K562 (cell line): ENCODE measurements around the gene PPP1R15A. TPM values are rescaled to one million over a fixed set of nuclear protein-coding genes. Genes with fewer than 3 reads are reported as not detected.

Source experiments
- ATAC-seq: fragments of 200-7000 bp; cut with Tn5 transposase; 3 replicates; pipeline ENCODE4 v1.9.1; 2020; ENCODE audit warnings: moderate library complexity
- BruUV-seq: library from RNA; stranded (reverse); fragments of 400-500 nt; replicated peaks from 2 replicates; lab custom pipeline; 2021; lab: Mats Ljungman, UMichigan
- CTCF ChIA-PET: fragments of 300-600 bp; formaldehyde crosslinking; extraction: SDS; loops from one replicate; lab custom pipeline; 2021; ENCODE audit warnings: low intra/inter-chr PET ratio; lab: Yijun Ruan, JAX
- POLR2A ChIA-PET: fragments of 300-600, 350-650 bp; sonication (Branson Sonifier 250); formaldehyde crosslinking; extraction: SDS; loops from one replicate; lab custom pipeline; 2021; ENCODE audit warnings: antibody characterized with exemption, inconsistent platforms; lab: Yijun Ruan, JAX
- DNase-seq, 4 experiments: peaks; one replicate each; pipeline versions ENCODE4 v3.0.0 to v3.0.0-alpha.2; 2011 to 2018; ENCODE audit warnings: low spot score in 3 of 4, mixed read lengths in 3 of 4; ENCODE audit errors: extremely low read depth in 1 of 4
- FAIRE-seq: peaks from 2 replicates; lab custom pipeline; 2011; peaks lifted over from hg19 to GRCh38; lab: Jason Lieb, UNC
- H2AFZ ChIP-seq: 2 replicates; pipeline ENCODE4 v1.6.0; 2011; ENCODE audit warnings: low read depth, low read length, control low read depth, inconsistent platforms
- H3K27ac ChIP-seq: fragments of 200-600 bp; 3 replicates; pipeline ENCODE4 v1.8.0; 2011; ENCODE audit warnings: low read depth, mild to moderate bottlenecking, control low read depth, inconsistent platforms, low read length, moderate library complexity, mixed read lengths; ENCODE audit errors: extremely low read depth
- H3K27me3 ChIP-seq, 2 experiments: fragments of 300-600 bp in 1 of 2; 2 replicates in 1 of 2; 3 replicates in 1 of 2; pipeline versions ENCODE4 v1.6.0 to v1.8.0; 2011; ENCODE audit warnings: inconsistent platforms in 2 of 2, low read length in 2 of 2, mild to moderate bottlenecking in 1 of 2, mixed read lengths in 1 of 2, moderate library complexity in 1 of 2; ENCODE audit not compliant: control insufficient read depth in 2 of 2, insufficient read depth in 2 of 2
- H3K36me3 ChIP-seq: fragments of 300-600 bp; 3 replicates; pipeline ENCODE4 v1.8.0; 2011; ENCODE audit warnings: mild to moderate bottlenecking, low read length, inconsistent platforms; ENCODE audit not compliant: control insufficient read depth, insufficient read depth
- H3K4me1 ChIP-seq, 2 experiments: fragments of 200-600 bp in 1 of 2; replicated peaks in 1 of 2; 2 replicates in 1 of 2; 3 replicates in 1 of 2; pipeline versions ENCODE4 v1.5.1 to v1.8.0; 2011; ENCODE audit warnings: inconsistent platforms in 2 of 2, low read length in 2 of 2, mild to moderate bottlenecking in 1 of 2, mixed read lengths in 1 of 2, moderate library complexity in 1 of 2; ENCODE audit not compliant: control insufficient read depth in 2 of 2, insufficient read depth in 2 of 2
- H3K4me2 ChIP-seq: 2 replicates; pipeline ENCODE4 v1.6.1; 2011; ENCODE audit warnings: low read length, control low read depth, inconsistent platforms, mixed read lengths; ENCODE audit not compliant: insufficient read depth
- H3K4me3 ChIP-seq: fragments of 200-600 bp; sonication (generic), shearing (Covaris generic); 2 replicates; pipeline ENCODE4 v1.5.1; 2016; ENCODE audit warnings: control low read depth, inconsistent platforms
- H3K79me2 ChIP-seq: fragments of 200-600 bp; 3 replicates; pipeline ENCODE4 v1.8.0; 2011; ENCODE audit warnings: low read length, inconsistent platforms; ENCODE audit not compliant: control insufficient read depth, insufficient read depth
- H3K9ac ChIP-seq, 2 experiments: 2 replicates each; pipeline versions ENCODE4 v1.6.0 to v1.6.1; 2011; ENCODE audit warnings: low read depth in 2 of 2, low read length in 2 of 2, control low read depth in 1 of 2, inconsistent platforms in 1 of 2, mild to moderate bottlenecking in 1 of 2, mixed read lengths in 1 of 2; ENCODE audit not compliant: insufficient read depth in 1 of 2
- H3K9me1 ChIP-seq: one replicate; pipeline ENCODE4 v1.6.0; 2011; ENCODE audit warnings: inconsistent platforms, mild to moderate bottlenecking, low read length, moderate library complexity; ENCODE audit not compliant: control insufficient read depth, insufficient read depth
- H3K9me3 ChIP-seq: replicated peaks from 2 replicates; pipeline ENCODE4 v1.5.1; 2011; ENCODE audit warnings: low read depth, low read length, inconsistent platforms; ENCODE audit not compliant: control insufficient read depth, insufficient read depth
- H4K20me1 ChIP-seq: replicated peaks from 2 replicates; pipeline ENCODE4 v1.6.1; 2011; ENCODE audit warnings: low read length, inconsistent platforms, mixed read lengths; ENCODE audit not compliant: control insufficient read depth, insufficient read depth
- CBFA2T3 ChIP-seq: fragments of 450-650 bp; IDR thresholded peaks from 2 replicates; pipeline ENCODE4 v1.6.1; 2017
- E2F6 ChIP-seq, 2 experiments: IDR thresholded peaks; 2 replicates each; pipeline ENCODE4 v1.6.1; 2011; ENCODE audit warnings: borderline replicate concordance in 1 of 2, control low read depth in 1 of 2, low read depth in 1 of 2, low read length in 1 of 2, mild to moderate bottlenecking in 1 of 2, mixed read lengths in 1 of 2, moderate library complexity in 1 of 2; ENCODE audit not compliant: insufficient read depth in 1 of 2, insufficient read length in 1 of 2, poor library complexity in 1 of 2, severe bottlenecking in 1 of 2; ENCODE audit errors: extremely low read depth in 1 of 2
- FOXJ2 ChIP-seq: fragments of 200-800 bp; sonication (Bioruptor generic); IDR thresholded peaks from 2 replicates; pipeline ENCODE4 v1.6.1; 2016; ENCODE audit warnings: missing genetic modification characterization, missing compliant biosample characterization
- HCFC1 ChIP-seq: IDR thresholded peaks from 2 replicates; pipeline ENCODE4 v1.6.1; 2012; ENCODE audit warnings: low read depth, low read length, improper control_type of control experiment
- HEY1 ChIP-seq: fragments of 250-450 bp; sonication (Bioruptor Pico); IDR thresholded peaks from 2 replicates; pipeline ENCODE4 v1.5.0; 2020; ENCODE audit warnings: mild to moderate bottlenecking, moderate library complexity, borderline replicate concordance
- HLTF ChIP-seq: fragments of 450-650 bp; IDR thresholded peaks from 2 replicates; pipeline ENCODE4 v1.6.1; 2016
- HNRNPH1 ChIP-seq: fragments of 200-400 bp; formaldehyde crosslinking; optimal IDR thresholded peaks from 2 replicates; pipeline ENCODE3; 2017; ENCODE audit warnings: low read depth, mild to moderate bottlenecking, low read length, moderate library complexity
- KDM5B ChIP-seq: fragments of 200-600 bp; sonication (generic); IDR thresholded peaks from 2 replicates; pipeline ENCODE4 v1.6.1; 2012; ENCODE audit warnings: low read depth, mild to moderate bottlenecking, moderate library complexity, low read length, control low read depth, inconsistent platforms; ENCODE audit not compliant: insufficient replicate concordance
- KLF10 ChIP-seq: fragments of 250-450 bp; sonication (Bioruptor Pico); IDR thresholded peaks from 2 replicates; pipeline ENCODE4 v1.6.1; 2021; ENCODE audit warnings: matching md5 sums
- NFRKB ChIP-seq: fragments of 450-650 bp; IDR thresholded peaks from 2 replicates; pipeline ENCODE4 v1.6.1; 2016; ENCODE audit warnings: low read depth
- NR2C2 ChIP-seq, 2 experiments: fragments of 200-800 bp in 1 of 2; sonication (Bioruptor generic) in 1 of 2; sonication (generic) in 1 of 2; formaldehyde crosslinking in 1 of 2; IDR thresholded peaks; 2 replicates each; pipeline versions ENCODE4 v1.6.1 to v1.8.0; 2016 to 2022; ENCODE audit warnings: mild to moderate bottlenecking in 1 of 2, missing compliant biosample characterization in 1 of 2, missing genetic modification characterization in 1 of 2, missing genetic modification reagents in 1 of 2
- POLR2H ChIP-seq: IDR thresholded peaks from 2 replicates; pipeline ENCODE4 v1.6.1; 2016; ENCODE audit warnings: missing genetic modification characterization, low read depth, mild to moderate bottlenecking, control low read depth, missing compliant biosample characterization, moderate library complexity
- RFX1 ChIP-seq: fragments of 450-650 bp; IDR thresholded peaks from 2 replicates; pipeline ENCODE4 v1.6.1; 2016; ENCODE audit warnings: mild to moderate bottlenecking, moderate library complexity
- RFX5 ChIP-seq: IDR thresholded peaks from 2 replicates; pipeline ENCODE4 v1.6.1; 2011; ENCODE audit warnings: low read depth, mild to moderate bottlenecking, improper control_type of control experiment, low read length
- THRAP3 ChIP-seq: fragments of 450-650 bp; IDR thresholded peaks from 2 replicates; pipeline ENCODE4 v1.6.1; 2016; ENCODE audit warnings: mild to moderate bottlenecking, inconsistent platforms, borderline replicate concordance
- ZNF121 ChIP-seq: sonication (generic); formaldehyde crosslinking; conservative IDR thresholded peaks from 2 replicates; pipeline ENCODE4 v1.8.0; 2022; ENCODE audit warnings: missing genetic modification reagents
- ZNF668 ChIP-seq: fragments of 250-450 bp; sonication (Bioruptor Pico); IDR thresholded peaks from 2 replicates; pipeline ENCODE4 v1.8.0; 2022; ENCODE audit warnings: mild to moderate bottlenecking, inconsistent platforms
- ZNF75A ChIP-seq: fragments of 450-650 bp; formaldehyde crosslinking; IDR thresholded peaks from 2 replicates; pipeline ENCODE4 v1.4.0; 2020; ENCODE audit warnings: mild to moderate bottlenecking
- WGBS: fragments of 100-300 bp; shearing (Covaris generic); methylation state at CpG from one replicate; pipeline ENCODE4 v1.1.6; 2016; ENCODE audit warnings: low coverage, mixed read lengths; ENCODE audit not compliant: insufficient coverage; ENCODE audit errors: missing lambda C conversion rate; 5-methylcytosine and 5-hydroxymethylcytosine counted together
- in situ Hi-C: fragments of 300-500 bp; cut with MboI; formaldehyde crosslinking; loops from 4 replicates; pipeline ENCODE4 v1.15.0; 2018; ENCODE audit warnings: inconsistent platforms, mixed read lengths
- intact Hi-C: fragments of 100-400 bp; cut with micrococcal nuclease; formaldehyde crosslinking; loops from 2 replicates; pipeline ENCODE4 v1.14.2; 2022
- polyA plus RNA-seq, 8 experiments: library from polyadenylated mRNA; depleted of rRNA in 4 of 8; stranded (reverse) in 5 of 8; unstranded in 3 of 8; fragments of >200 nt; fragmentation: Nextera tagmentation in 2 of 8; fragmentation: Illumina TruSeq in 1 of 8; extraction: Ambion mirVana in 2 of 8; extraction: Trizol in 1 of 8; gene quantifications; 2 replicates each; pipeline versions ENCODE4 v1.2.1 to v1.2.3, GENCODE V29; 2011 to 2014; ENCODE audit warnings: inconsistent platforms in 1 of 8, missing spikeins in 1 of 8
- total RNA-seq, 7 experiments: library from RNA; depleted of rRNA in 6 of 7; stranded (reverse); fragments of >200 nt in 6 of 7; fragmentation: Illumina TruSeq in 2 of 7; extraction: Trizol in 2 of 7; gene quantifications; 2 replicates each; pipeline versions ENCODE4 v1.2.1 to v1.2.3, GENCODE V29; 2011 to 2021; ENCODE audit warnings: low replicate concordance in 1 of 7

PPP1R15A gene
- total and polyA plus RNA-seq, 9 of the 15 experiments (the other 6 are each of a cell fraction or from before 2014, with no cell fraction given): 0.42 to 73.7 (median 44.0) TPM

GRCh38 chr19:48837687-48838086, 34.5 kb upstream of the PPP1R15A start:
- POLR2A ChIA-PET: interaction anchor here (0.6 kb wide), 2 partner anchors 27 to 255 kb away, joined by 3 read pairs; partner anchors contain the start of gene BCAT2

GRCh38 chr19:48841047-48841446, 31.2 kb upstream of the PPP1R15A start:
- Histone ChIP-seq H2AFZ (no peak overlapping the region), H3K9me1 (peaks cover under 1% of the 10 kb centered on the region), H3K27ac (no peak overlapping the region), H3K4me2 (no peak overlapping the region), H3K4me3 (no peak overlapping the region), H3K79me2 (no peaks in the 10 kb centered on the region), H3K36me3 (peaks cover 12% of the 10 kb centered on the region), H3K9me3 (no peaks in the 10 kb centered on the region), H3K9ac (no peak overlapping the region), H4K20me1 (no peaks in the 10 kb centered on the region), H3K27me3 (no peaks in the 10 kb centered on the region), H3K4me1 (peaks cover 7 to 25% of the 10 kb centered on the region in 2 experiments)
- ChIA-PET CTCF (interaction anchor here (3.7 kb wide), 1 partner anchor 53 kb away, joined by 34 read pairs; no protein-coding TSS in a partner anchor), POLR2A (interaction anchor here (1.7 to 2.6 kb wide), 2 partner anchors 33 to 126 kb away, joined by 5 to 16 read pairs; no protein-coding TSS in a partner anchor)
- ATAC-seq (no peak), FAIRE-seq (no peak), DNase-seq (no peak)
- in situ Hi-C loops: loop anchor here (5.0 kb wide), 1 partner anchor 49 kb away; no protein-coding TSS in a partner anchor
- 79% methylated on average over 15 of the region's 16 CpGs for WGBS
- intact Hi-C loops: no loop called here
- no TSS peak for BruUV-seq
- TF ChIP-seq NFRKB: no peak
- no peak for TF ChIP-seq KDM5B
- no peak for TF ChIP-seq KLF10 (CRISPR knock-in tag)
- TF ChIP-seq ZNF75A: no peak
- no peak for TF ChIP-seq RFX5
- TF ChIP-seq CBFA2T3: no peak
- no peak for TF ChIP-seq E2F6 (IDR thresholded peaks at IDR 0.05; ENCODE audit: borderline replicate concordance in 1 of 2, extremely low read depth in 1 of 2, insufficient read depth in 1 of 2, insufficient read length in 1 of 2, low read depth in 1 of 2, low read length in 1 of 2, poor library complexity in 1 of 2, severe bottlenecking in 1 of 2)
- TF ChIP-seq HLTF: no peak
- no peak for TF ChIP-seq RFX1
- TF ChIP-seq ZNF121 (CRISPR knock-in tag): no peak
- no peak for TF ChIP-seq POLR2H (tag)
- no peak for TF ChIP-seq NR2C2 (CRISPR knock-in tag; IDR thresholded peaks at IDR 0.05)
- TF ChIP-seq NR2C2 (tag; IDR thresholded peaks at IDR 0.05): no peak
- no peak for TF ChIP-seq THRAP3

More at GRCh38 chr19:48837687-48838086, 34.5 kb upstream of the PPP1R15A start:
- H2AFZ ChIP-seq: no peak overlapping the region
- no peak overlapping the region for H3K27ac ChIP-seq
- no peak overlapping the region for H3K4me2 ChIP-seq
- FAIRE-seq (no peak), DNase-seq (no peak), ATAC-seq (no peak)
- TF ChIP-seq FOXJ2 (no peak), HEY1 (CRISPR knock-in tag) (no peak), HCFC1 (no peak), ZNF668 (no peak), HNRNPH1 (no peak)
- peaks cover 12 to 41% of the 10 kb centered on the region in 2 experiments for H3K4me1 ChIP-seq
- H3K9me1 ChIP-seq: peaks cover 4% of the 10 kb centered on the region
- 91% methylated on average over 5 of the region's 9 CpGs for WGBS
- in situ Hi-C loops (loop anchor here (5.0 kb wide), 1 partner anchor 195 kb away; no protein-coding TSS in a partner anchor), intact Hi-C loops (no loop called here)
- H3K9me3 ChIP-seq: no peaks in the 10 kb centered on the region
- H3K4me3 ChIP-seq: no peak overlapping the region
- H3K27me3 ChIP-seq: no peaks in the 10 kb centered on the region
- no peaks in the 10 kb centered on the region; the same call in 1 of the 3 replicates for H3K36me3 ChIP-seq
- CTCF ChIA-PET: no interaction called here
- no peak overlapping the region for H3K9ac ChIP-seq
- no peaks in the 10 kb centered on the region for H3K79me2 ChIP-seq
- no peaks in the 10 kb centered on the region for H4K20me1 ChIP-seq
- BruUV-seq: no TSS peak
